Stimulated activated CD8-positive, alpha-beta memory T cell treated with anti-CD3 and anti-CD28 coated beads, Interleukin-7, amount 100 ng/mL, for 48 hours (primary cell): ENCODE data around the gene BCAS1.
"Not testable (repeated sequence)": the region's sequence is repeated elsewhere in the genome, so short reads cannot be mapped to it uniquely, and the experiment has no call there.

Source experiments
- DNase-seq, 2 donors: peaks; one replicate each; pipeline ENCODE4 v3.0.0-alpha.2; 2020; ENCODE audit warnings: low read depth in 1 of 2; ENCODE audit errors: extremely low read depth in 1 of 2

Gene BCAS1

GRCh38 chr20:53990768-53991450 lies 79.5 kb downstream of the BCAS1 start:
- DNase-seq = no peak

GRCh38 chr20:53990003-53990402 lies 80.4 kb downstream of the BCAS1 start:
- DNase-seq = no peak

- no peak for DNase-seq
Observed at GRCh38 chr20:53989401-53989800, 81.0 kb downstream of the BCAS1 start.

GRCh38 chr20:53986037-53986650 lies 84.2 kb downstream of the BCAS1 start:
- no peak for DNase-seq

- DNase-seq = no peak
Observed at GRCh38 chr20:53985150-53985518, 85.3 kb downstream of the BCAS1 start.

- DNase-seq = no peak
Observed at GRCh38 chr20:53984356-53985149, 85.8 kb downstream of the BCAS1 start.

GRCh38 chr20:53983401-53983800 lies 87.0 kb downstream of the BCAS1 start:
- DNase-seq = no peak

GRCh38 chr20:53982624-53983023 lies 87.8 kb downstream of the BCAS1 start:
- no peak for DNase-seq

- peak in 1 of 2 donors; percentile 36 for DNase-seq
Observed at GRCh38 chr20:53981752-53982437, 88.5 kb downstream of the BCAS1 start.

- DNase-seq = no peak
Observed at GRCh38 chr20:53981130-53981529, 89.3 kb downstream of the BCAS1 start.

- no peak for DNase-seq
Observed at GRCh38 chr20:53980031-53980465, 90.3 kb downstream of the BCAS1 start.

- no peak for DNase-seq
Observed at GRCh38 chr20:53978497-53978896, 91.9 kb downstream of the BCAS1 start.

- no peak for DNase-seq
Observed at GRCh38 chr20:53977391-53977790, 93.0 kb downstream of the BCAS1 start.

GRCh38 chr20:53975761-53976160 lies 94.6 kb downstream of the BCAS1 start:
- DNase-seq = no peak

- no peak for DNase-seq
Observed at GRCh38 chr20:53974785-53975555, 95.4 kb downstream of the BCAS1 start.

GRCh38 chr20:53973882-53974281 lies 96.5 kb downstream of the BCAS1 start:
- not testable (repeated sequence) for DNase-seq

GRCh38 chr20:53972179-53972578 lies 98.2 kb downstream of the BCAS1 start:
- DNase-seq = no peak

- no peak for DNase-seq
Observed at GRCh38 chr20:53971096-53971683, 99.2 kb downstream of the BCAS1 start.

- DNase-seq = no peak
Observed at GRCh38 chr20:53970232-53970631, 100.2 kb downstream of the BCAS1 start.

- DNase-seq = no peak
Observed at GRCh38 chr20:53967527-53967926, 102.9 kb downstream of the BCAS1 start.
